ENCODE results near the gene ABR. TPM values are rescaled to one million over a fixed set of nuclear protein-coding genes. Genes with fewer than 3 reads are reported as not detected.
"Not testable (repeated sequence)": the region's sequence is repeated elsewhere in the genome, so short reads cannot be mapped to it uniquely, and the experiment has no call there.

Gene ABR
- total RNA-seq, 1 experiment from 2014 or later: 5.6 TPM

GRCh38 chr17:1005361-1005946 lies 174.3 kb downstream of the ABR start:
- peak in 1 of 2 experiments; percentile 41 for DNase-seq
- peaks cover 19% of the 10 kb centered on the region for H3K36me3 ChIP-seq
- peaks cover 41% of the 10 kb centered on the region for H3K4me1 ChIP-seq
- H3K9me3 ChIP-seq (replicated peaks): no peaks in the 10 kb centered on the region
- H3K27ac ChIP-seq: no peak overlapping the region
- no peak overlapping the region for H3K4me3 ChIP-seq
- H3K27me3 ChIP-seq: no peaks in the 10 kb centered on the region

DNA sequence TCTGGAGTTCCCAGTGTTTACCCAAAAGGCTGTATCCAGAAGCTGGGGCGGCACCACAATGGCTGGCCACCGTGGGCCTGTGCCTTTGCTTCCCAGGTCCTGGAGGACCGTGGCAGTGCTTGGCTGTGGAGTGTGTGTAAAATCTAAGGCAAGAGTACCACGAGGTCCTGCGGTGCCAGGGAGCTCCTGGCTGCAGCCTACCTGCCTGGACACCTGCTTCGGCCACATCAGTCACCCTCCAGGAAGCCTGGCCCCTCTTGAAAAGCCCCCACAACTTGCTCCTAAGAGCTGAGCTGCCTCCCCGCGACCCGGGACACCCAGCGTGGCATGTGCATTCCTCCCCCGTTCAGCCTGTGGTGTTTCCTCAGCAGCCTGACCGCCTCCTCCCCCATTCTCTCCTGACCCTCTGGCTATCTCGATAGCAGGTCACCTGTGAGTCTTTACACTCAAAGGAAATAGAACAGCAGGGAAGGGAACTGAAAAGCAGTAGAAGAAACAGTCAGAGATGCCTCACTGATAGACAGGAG lies 174.9 kb downstream of the ABR start:
- Histone ChIP-seq H3K4me3 (no peak overlapping the region), H3K27me3 (no peaks in the 10 kb centered on the region), H3K27ac (no peak overlapping the region), H3K4me1 (peaks cover 39% of the 10 kb centered on the region), H3K9me3 (replicated peaks) (no peaks in the 10 kb centered on the region), H3K36me3 (peaks cover 19% of the 10 kb centered on the region)
- DNase-seq: no peak

DNA sequence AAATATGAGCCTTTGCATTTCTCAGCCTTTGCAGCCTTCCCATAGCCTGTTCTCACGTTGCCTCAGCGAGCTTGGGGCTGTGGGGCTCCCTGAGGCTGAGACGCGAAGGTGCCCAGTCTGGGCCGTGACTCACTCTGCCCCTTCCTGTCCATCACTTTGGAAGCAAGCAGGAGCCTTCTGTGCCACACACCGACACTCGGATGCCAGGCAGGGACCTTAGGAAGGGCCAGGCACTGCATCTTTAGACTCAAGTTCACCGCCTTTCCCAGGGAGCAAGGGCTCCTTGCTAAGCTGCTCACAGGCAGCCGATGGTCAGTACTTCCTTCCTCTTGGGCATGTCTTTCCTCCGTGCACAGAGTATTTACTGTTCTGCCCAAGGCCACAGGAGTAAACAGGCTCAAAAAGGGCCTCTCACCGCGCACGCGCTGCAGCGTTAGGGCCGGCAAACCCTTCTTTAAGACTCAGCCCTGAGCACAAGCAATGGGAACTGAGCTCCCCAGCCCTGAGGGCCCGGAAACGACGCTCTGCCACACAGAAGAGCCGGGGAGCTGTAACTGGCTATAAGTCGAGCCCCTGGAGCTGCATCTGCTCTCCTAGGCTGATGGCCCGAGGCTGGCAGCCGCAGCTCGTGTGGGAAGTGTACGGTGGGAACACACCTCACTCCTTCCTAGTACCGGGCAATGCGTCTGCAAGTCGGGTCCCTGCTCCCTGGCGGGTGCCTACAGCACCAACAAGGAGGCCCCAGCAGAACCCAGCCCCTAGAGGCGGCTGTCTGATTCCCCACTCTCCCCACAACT lies 175.6 kb downstream of the ABR start:
- H3K4me1 ChIP-seq: peaks cover 36% of the 10 kb centered on the region
- no peak overlapping the region for H3K4me3 ChIP-seq
- H3K27me3 ChIP-seq: no peaks in the 10 kb centered on the region
- DNase-seq: no peak
- H3K9me3 ChIP-seq (replicated peaks): no peaks in the 10 kb centered on the region
- no peak overlapping the region for H3K27ac ChIP-seq
- peaks cover 22% of the 10 kb centered on the region for H3K36me3 ChIP-seq

DNA sequence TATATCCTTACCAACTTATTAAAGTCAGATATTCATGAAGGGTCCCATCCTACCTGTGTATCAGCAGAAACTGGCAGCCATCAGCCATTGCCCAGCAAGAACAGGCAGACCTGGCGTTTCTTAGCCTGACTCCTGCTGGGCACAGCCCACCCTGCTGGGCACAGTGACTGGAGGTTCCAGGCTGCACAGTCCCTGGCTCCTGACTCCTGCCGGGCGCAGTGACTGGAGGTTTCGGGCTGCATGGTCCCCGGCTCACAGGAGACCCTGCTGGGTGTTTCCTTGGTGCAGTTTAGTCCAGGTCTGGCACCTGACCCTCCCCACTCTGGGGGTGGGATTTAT lies 176.2 kb downstream of the ABR start:
- Histone ChIP-seq H3K9me3 (replicated peaks) (no peaks in the 10 kb centered on the region), H3K27me3 (no peaks in the 10 kb centered on the region), H3K4me3 (no peak overlapping the region), H3K4me1 (peaks cover 36% of the 10 kb centered on the region), H3K36me3 (peaks cover 27% of the 10 kb centered on the region), H3K27ac (no peak overlapping the region)
- no peak for DNase-seq

- DNase-seq: peak; percentile 15 to 63
- H3K4me3 ChIP-seq: no peak overlapping the region
- H3K9me3 ChIP-seq (replicated peaks): no peaks in the 10 kb centered on the region
- H3K4me1 ChIP-seq: peaks cover 36% of the 10 kb centered on the region
- H3K36me3 ChIP-seq: peaks cover 27% of the 10 kb centered on the region
- peak overlapping the region; percentile 93 for H3K27ac ChIP-seq
- no peaks in the 10 kb centered on the region for H3K27me3 ChIP-seq
Observed at GRCh38 chr17:1002771-1003555, 176.8 kb downstream of the ABR start.

DNA sequence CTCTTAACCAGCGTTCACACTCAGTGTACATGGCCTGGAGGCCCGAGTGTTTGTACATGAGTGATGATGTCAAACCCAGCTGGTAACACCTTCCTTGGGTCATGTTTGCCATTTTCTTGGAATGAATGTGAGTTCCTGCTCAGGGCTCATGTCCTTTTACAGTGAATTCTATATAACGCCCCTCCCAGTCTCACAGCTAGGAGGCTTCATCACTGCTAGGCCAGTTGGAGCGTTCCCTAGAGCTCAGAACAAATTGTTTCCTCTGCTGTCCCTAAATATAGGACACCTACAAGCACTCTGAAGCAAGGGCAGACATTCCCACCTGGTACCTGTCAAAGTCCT lies 177.4 kb downstream of the ABR start:
- Histone ChIP-seq H3K27ac (peak overlapping the region; percentile 93), H3K9me3 (replicated peaks) (no peaks in the 10 kb centered on the region), H3K4me3 (no peak overlapping the region), H3K36me3 (peaks cover 27% of the 10 kb centered on the region), H3K27me3 (no peaks in the 10 kb centered on the region), H3K4me1 (peaks cover 36% of the 10 kb centered on the region)
- DNase-seq: no peak

- peaks cover 27% of the 10 kb centered on the region for H3K36me3 ChIP-seq
- no peaks in the 10 kb centered on the region for H3K27me3 ChIP-seq
- H3K9me3 ChIP-seq (replicated peaks): no peaks in the 10 kb centered on the region
- peaks cover 36% of the 10 kb centered on the region for H3K4me1 ChIP-seq
- peak overlapping the region; percentile 93 for H3K27ac ChIP-seq
- DNase-seq: peak; percentile 53 to 64
- no peak overlapping the region for H3K4me3 ChIP-seq
Observed at GRCh38 chr17:1001640-1002411, 178.0 kb downstream of the ABR start.

DNA sequence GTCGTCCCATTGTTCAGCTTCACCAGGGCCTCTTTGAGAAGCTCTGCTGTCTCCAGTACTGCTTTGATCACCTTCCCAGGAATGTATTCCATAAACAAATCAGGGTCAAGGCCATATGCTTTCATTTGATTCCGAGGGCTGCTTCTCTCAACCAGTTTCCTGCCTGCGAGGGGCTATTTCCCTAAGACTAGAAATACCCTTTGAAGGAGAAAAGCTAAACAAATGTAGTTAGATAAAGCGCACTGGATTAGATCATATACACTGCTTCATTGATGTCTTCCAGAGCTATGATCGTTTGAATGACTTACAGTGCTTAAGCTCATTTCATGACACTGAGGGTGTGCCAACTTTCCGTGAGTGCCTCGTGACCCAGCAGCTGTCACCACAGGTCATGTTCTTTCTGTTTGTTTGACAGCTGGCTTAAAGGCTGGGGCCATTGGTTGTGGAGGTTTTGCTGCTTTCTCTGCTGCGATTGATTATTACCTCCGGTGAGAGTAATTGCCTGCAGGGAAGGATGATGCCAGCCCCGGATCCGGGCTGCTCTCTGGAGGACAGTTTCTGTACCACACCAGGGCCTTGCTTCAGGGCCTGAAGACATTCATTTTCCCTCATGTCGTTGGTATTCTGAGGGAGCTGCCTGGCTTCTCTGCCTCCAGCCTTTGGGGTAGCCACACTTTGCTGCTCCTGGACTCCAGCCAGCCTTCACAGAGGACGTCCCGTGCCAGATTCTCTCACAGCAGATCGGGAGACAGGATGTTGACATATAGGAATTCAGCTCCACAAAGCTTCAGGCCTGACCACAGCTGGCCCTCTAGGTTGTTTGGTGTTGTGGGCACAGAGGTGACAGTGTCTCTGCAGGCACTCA lies 179.0 kb downstream of the ABR start:
- no peaks in the 10 kb centered on the region for H3K27me3 ChIP-seq
- H3K36me3 ChIP-seq: peaks cover 27% of the 10 kb centered on the region
- H3K9me3 ChIP-seq (replicated peaks): no peaks in the 10 kb centered on the region
- H3K27ac ChIP-seq: peak overlapping the region; percentile 93
- H3K4me1 ChIP-seq: peaks cover 36% of the 10 kb centered on the region
- no peak overlapping the region for H3K4me3 ChIP-seq
- peak; percentile 84 to 89 for DNase-seq

GRCh38 chr17:998111-998510 lies 181.7 kb downstream of the ABR start:
- DNase-seq: no peak
- Histone ChIP-seq H3K27me3 (no peaks in the 10 kb centered on the region), H3K4me1 (peaks cover 30% of the 10 kb centered on the region), H3K9me3 (replicated peaks) (no peaks in the 10 kb centered on the region), H3K36me3 (peaks cover 22% of the 10 kb centered on the region), H3K27ac (no peak overlapping the region), H3K4me3 (peak overlapping the region; percentile 91)

- peak within 1 kb of the TSS; percentile 91 for H3K4me3 ChIP-seq
- no peaks in the 10 kb centered on the region for H3K9me3 ChIP-seq (replicated peaks)
- H3K27ac ChIP-seq: peak within 1 kb of the TSS; percentile 97
- H3K27me3 ChIP-seq: no peaks in the 10 kb centered on the region
- DNase-seq: peak; percentile 88 to 94
- H3K4me1 ChIP-seq: peaks cover 16% of the 10 kb centered on the region
- H3K36me3 ChIP-seq: peaks cover 11% of the 10 kb centered on the region
Observed at GRCh38 chr17:996554-997344, 183.0 kb downstream of the ABR start, which contains the start of gene TIMM22. TSS of gene TIMM22 (plus strand) at chr17:997129. CDS start at chr17:997143, 14 bp downstream.

- H3K4me1 ChIP-seq; DNase-seq; H3K27ac ChIP-seq; H3K9me3 ChIP-seq (replicated peaks); H3K36me3 ChIP-seq; H3K27me3 ChIP-seq; H3K4me3 ChIP-seq: not testable (repeated sequence)
Observed at GRCh38 chr17:995324-995723, 184.5 kb downstream of the ABR start.

- H3K4me1 ChIP-seq: no peaks in the 10 kb centered on the region
- H3K36me3 ChIP-seq: no peaks in the 10 kb centered on the region
- no peak overlapping the region for H3K4me3 ChIP-seq
- DNase-seq: no peak
- H3K9me3 ChIP-seq (replicated peaks): no peaks in the 10 kb centered on the region
- H3K27ac ChIP-seq: no peak overlapping the region
- H3K27me3 ChIP-seq: no peaks in the 10 kb centered on the region
Observed at GRCh38 chr17:992933-993332, 186.8 kb downstream of the ABR start.

DNA sequence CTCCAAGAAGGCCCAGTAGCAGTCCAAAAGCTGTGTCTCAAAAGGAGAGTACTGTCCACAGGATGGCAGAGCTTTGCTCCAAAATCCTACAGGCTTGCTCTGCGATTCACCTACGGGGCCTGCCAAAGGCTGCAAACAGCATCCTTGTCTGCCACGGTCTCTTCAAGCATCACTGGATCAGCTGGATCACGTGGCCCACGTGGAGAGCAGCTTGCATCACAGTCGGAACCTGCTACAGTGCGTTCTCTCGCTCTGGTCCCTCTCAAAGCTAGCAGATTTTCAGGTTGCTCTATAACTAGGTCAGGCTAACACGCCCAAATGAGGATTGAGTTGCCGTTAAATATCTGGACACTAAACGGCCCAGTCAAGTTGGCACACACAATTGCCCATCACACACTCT lies 191.2 kb downstream of the ABR start:
- H3K36me3 ChIP-seq: no peaks in the 10 kb centered on the region
- no peak overlapping the region for H3K27ac ChIP-seq
- H3K4me1 ChIP-seq: no peaks in the 10 kb centered on the region
- H3K9me3 ChIP-seq (replicated peaks): no peaks in the 10 kb centered on the region
- no peak for DNase-seq
- no peaks in the 10 kb centered on the region for H3K27me3 ChIP-seq
- no peak overlapping the region for H3K4me3 ChIP-seq

Measured in SJCRH30 (cell line).